Left ventricle myocardium superior (tissue), 1 donor: Measurements from ENCODE around the gene HNF1B. TPM values are rescaled to one million over a fixed set of nuclear protein-coding genes. Genes with fewer than 3 reads are reported as not detected.
A peak's percentile ranks its signal among the peaks of the same experiment; 100 is the strongest.

ENCODE experiments used
- ATAC-seq: fragments of 200-7000 bp; cut with Tn5 transposase; one replicate; pipeline ENCODE4 v1.9.1; 2020; ENCODE audit warnings: mild to moderate bottlenecking, moderate library complexity
- DNase-seq: peaks from one replicate; pipeline ENCODE4 v3.0.0-alpha.2; 2020
- intact Hi-C: fragments of 100-400 bp; cut with micrococcal nuclease; formaldehyde crosslinking; loops from one replicate; pipeline ENCODE4 v1.11.0; 2022
- total RNA-seq: library from RNA; stranded (reverse); fragmentation: NEBNext Ultra II Directional; extraction: Animal tissue kit (Norgen Biotek cat#: 25700); gene quantifications from one replicate; pipeline ENCODE4 v1.2.1, GENCODE V29; 2021
- donor health status: DM: no; HTN: yes; CAD: no; lungs with severe emphysema.

HNF1B gene
- total RNA-seq, 1 donor from 2014 or later, result not detected

- intact Hi-C loops, result no loop called here
- DNase-seq (no peak), ATAC-seq (no peak)
Measured at GRCh38 chr17:37647856-37648255, 97.0 kb downstream of the HNF1B start.

GRCh38 chr17:37643869-37644268, 101.0 kb downstream of the HNF1B start:
- ATAC-seq (no peak), DNase-seq (no peak)
- intact Hi-C loops, result no loop called here

- DNase-seq (peak; percentile 96), ATAC-seq (peak; percentile 100)
- intact Hi-C loops, result no loop called here
Measured at GRCh38 chr17:37643118-37643766, 101.6 kb downstream of the HNF1B start, which contains the start of gene DDX52. TSS of gene DDX52 (minus strand) at chr17:37643446. CDS start at chr17:37643420, 26 bp downstream.

- ATAC-seq, result peak; percentile 39
- intact Hi-C loops, result no loop called here
Measured at GRCh38 chr17:37642681-37643080, 102.2 kb downstream of the HNF1B start.

GRCh38 chr17:37640015-37640414, 104.8 kb downstream of the HNF1B start:
- DNase-seq, result no peak
- intact Hi-C loops, result no loop called here
- ATAC-seq, result no peak

More at GRCh38 chr17:37642681-37643080, 102.2 kb downstream of the HNF1B start:
- DNase-seq, result no peak

GRCh38 chr17:37637956-37638355, 106.9 kb downstream of the HNF1B start:
- intact Hi-C loops, result no loop called here
- no peak for ATAC-seq
- DNase-seq, result no peak

Other genes starting within 250 kb of the HNF1B start
- gene SYNRG, start 135.6 kb downstream of the HNF1B start, total RNA-seq, result 36.2 TPM
- 14.6 TPM for gene DDX52, start 101.6 kb downstream of the HNF1B start, total RNA-seq
- not detected for gene TBC1D3K, start 179.4 kb upstream of the HNF1B start, total RNA-seq
- 8.6 TPM for gene TBC1D3L, start 244.0 kb upstream of the HNF1B start, total RNA-seq